Sigmoid colon (tissue), 3 donors: ENCODE results near the gene PRKCSH.

Source experiments
- POLR2A ChIP-seq, 2 donors: fragments of 450-650 bp; IDR thresholded peaks; one replicate each; pipeline ENCODE4 v1.6.1; 2016; ENCODE audit warnings: antibody characterized with exemption in 2 of 2, mild to moderate bottlenecking in 2 of 2, moderate library complexity in 2 of 2
- TF ChIP-seq, protein P1 (sequence below), 4 experiments: fragments of 450-650 bp in 3 of 4; fragments of 200-600 bp in 1 of 4; IDR thresholded peaks; one replicate each; pipeline ENCODE4 v1.5.1; 2016 to 2019; ENCODE audit warnings: antibody characterized with exemption in 4 of 4, mild to moderate bottlenecking in 3 of 4, moderate library complexity in 2 of 4

DNA sequence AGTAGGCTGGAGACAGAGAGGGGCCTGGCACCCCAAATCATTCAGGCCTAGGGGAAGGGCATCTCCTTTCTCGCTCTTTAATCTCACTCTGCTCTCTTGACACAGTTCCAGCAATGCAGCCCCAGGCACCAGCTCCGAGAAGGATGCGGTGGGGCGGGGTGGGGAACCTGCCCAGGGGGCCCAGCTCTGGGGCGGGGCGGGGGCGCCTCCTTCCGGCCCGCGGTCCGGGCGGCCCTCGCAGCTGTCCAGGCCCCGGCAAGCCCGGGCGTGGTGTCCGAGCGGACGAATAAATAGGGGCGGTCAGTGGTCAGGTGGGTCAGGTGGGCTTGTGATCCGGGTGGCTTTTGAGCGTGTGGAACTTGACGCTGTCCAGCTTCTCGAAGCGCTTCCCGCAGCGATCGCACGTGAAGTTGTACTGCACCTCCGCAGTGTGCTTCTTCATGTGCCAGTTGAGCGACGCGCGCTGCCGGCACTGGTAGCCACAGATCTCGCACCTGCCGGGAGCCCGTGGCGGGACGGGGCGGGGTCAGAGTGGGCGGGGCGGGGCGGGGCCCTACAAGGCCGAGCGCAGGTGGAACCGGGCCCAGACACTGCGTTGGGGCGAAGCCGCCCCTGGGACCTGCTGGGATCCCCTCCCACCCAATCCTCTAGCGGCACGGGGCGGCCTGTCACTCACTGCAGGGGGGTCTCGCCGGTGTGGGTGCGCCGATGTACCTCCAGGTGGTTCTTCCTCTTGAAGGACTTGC, 48.1 kb downstream of the PRKCSH start:
- TF ChIP-seq, protein P1, sequence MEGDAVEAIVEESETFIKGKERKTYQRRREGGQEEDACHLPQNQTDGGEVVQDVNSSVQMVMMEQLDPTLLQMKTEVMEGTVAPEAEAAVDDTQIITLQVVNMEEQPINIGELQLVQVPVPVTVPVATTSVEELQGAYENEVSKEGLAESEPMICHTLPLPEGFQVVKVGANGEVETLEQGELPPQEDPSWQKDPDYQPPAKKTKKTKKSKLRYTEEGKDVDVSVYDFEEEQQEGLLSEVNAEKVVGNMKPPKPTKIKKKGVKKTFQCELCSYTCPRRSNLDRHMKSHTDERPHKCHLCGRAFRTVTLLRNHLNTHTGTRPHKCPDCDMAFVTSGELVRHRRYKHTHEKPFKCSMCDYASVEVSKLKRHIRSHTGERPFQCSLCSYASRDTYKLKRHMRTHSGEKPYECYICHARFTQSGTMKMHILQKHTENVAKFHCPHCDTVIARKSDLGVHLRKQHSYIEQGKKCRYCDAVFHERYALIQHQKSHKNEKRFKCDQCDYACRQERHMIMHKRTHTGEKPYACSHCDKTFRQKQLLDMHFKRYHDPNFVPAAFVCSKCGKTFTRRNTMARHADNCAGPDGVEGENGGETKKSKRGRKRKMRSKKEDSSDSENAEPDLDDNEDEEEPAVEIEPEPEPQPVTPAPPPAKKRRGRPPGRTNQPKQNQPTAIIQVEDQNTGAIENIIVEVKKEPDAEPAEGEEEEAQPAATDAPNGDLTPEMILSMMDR (IDR thresholded peaks at IDR 0.05), result no peak
- TF ChIP-seq POLR2A (IDR thresholded peaks at IDR 0.05), result no peak
